H1 (cell line): Measurements from ENCODE around the gene EYA2.

Source experiments
- EP300 ChIP-seq, 2 experiments: IDR thresholded peaks; 1 replicate in 1 of 2; 2 replicates in 1 of 2; pipeline ENCODE4 v1.6.1; 2011 to 2012; ENCODE audit warnings: low read depth in 2 of 2, low read length in 2 of 2, mild to moderate bottlenecking in 2 of 2, borderline replicate concordance in 1 of 2, inconsistent platforms in 1 of 2, moderate library complexity in 1 of 2
- EZH2 ChIP-seq: fragments of 200-600 bp; sonication (generic); IDR thresholded peaks from 2 replicates; pipeline ENCODE4 v1.7.1; 2012; ENCODE audit warnings: low read depth, mild to moderate bottlenecking, moderate library complexity, low read length, inconsistent platforms; ENCODE audit not compliant: severe bottlenecking
- MAFK ChIP-seq: IDR thresholded peaks from 2 replicates; pipeline ENCODE4 v1.6.1; 2012; ENCODE audit warnings: low read depth, mild to moderate bottlenecking, improper control_type of control experiment, low read length
- POLR2AphosphoS5 ChIP-seq: IDR thresholded peaks from 2 replicates; pipeline ENCODE4 v1.6.1; 2011; ENCODE audit warnings: low read depth, low read length

GRCh38 chr20:47215653-47216397 lies 321.2 kb downstream of the EYA2 start:
- TF ChIP-seq EZH2 = no peak
- 0 out of 2 replicates have a peak, but pooled peaks have one; percentile 22 for TF ChIP-seq POLR2AphosphoS5
- no peak for TF ChIP-seq EP300 (IDR thresholded peaks at IDR 0.05; ENCODE audit: borderline replicate concordance in 1 of 2, low read depth in 2 of 2, low read length in 2 of 2)
- TF ChIP-seq MAFK = no peak
